Testis (tissue), 3 donors: ENCODE measurements around the gene HOXB4. TPM values are rescaled to one million over a fixed set of nuclear protein-coding genes. Genes with fewer than 3 reads are reported as not detected.

Experiments used
- DNase-seq: peaks from one replicate; pipeline ENCODE4 v3.0.0-alpha.2; 2019
- H3K27ac ChIP-seq, 2 donors: fragments of 200-600 bp; sonication (generic); one replicate each; pipeline ENCODE4 v1.5.1; 2019
- H3K27me3 ChIP-seq: fragments of 200-600 bp; sonication (generic); one replicate; pipeline ENCODE4 v1.5.1; 2019
- H3K36me3 ChIP-seq: fragments of 200-600 bp; sonication (generic); one replicate; pipeline ENCODE4 v1.5.1; 2017; ENCODE audit warnings: low read depth; ENCODE audit errors: missing control alignments
- H3K4me1 ChIP-seq: fragments of 200-600 bp; sonication (generic); one replicate; pipeline ENCODE4 v1.5.1; 2019
- H3K4me3 ChIP-seq, 2 donors: fragments of 200-600 bp; sonication (generic); one replicate each; pipeline ENCODE4 v1.5.1; 2017 to 2019
- H3K9me3 ChIP-seq: fragments of 200-600 bp; sonication (generic); one replicate; pipeline ENCODE4 v1.5.1; 2017
- POLR2A ChIP-seq: fragments of 450-650 bp; IDR thresholded peaks from one replicate; pipeline ENCODE4 v1.6.1; 2017; ENCODE audit warnings: antibody characterized with exemption, mild to moderate bottlenecking, moderate library complexity
- WGBS, 2 donors: methylation state at CpG; one replicate each; pipeline ENCODE4 v1.1.5; 2018; 5-methylcytosine and 5-hydroxymethylcytosine counted together
- intact Hi-C: fragments of 100-400 bp; cut with DNase I; formaldehyde crosslinking; loops from one replicate; pipeline ENCODE4 v1.15.1; 2023; ENCODE audit warnings: low total_unique reads
- polyA plus RNA-seq: library from polyadenylated mRNA; stranded (reverse); fragments of 350-450 nt; fragmentation: Illumina TruSeq; extraction: RNeasy Lipid Tissue Mini Kit (QIAGEN cat#74804); gene quantifications from one replicate; pipeline ENCODE4 v1.2.3, GENCODE V29; 2014; ENCODE audit warnings: low read depth, low replicate concordance; ENCODE audit not compliant: insufficient read depth
- total RNA-seq, 2 donors: library from RNA; depleted of rRNA; stranded (reverse); fragments of >200 nt; gene quantifications; one replicate each; pipeline ENCODE4 v1.2.3, GENCODE V29; 2016
- TF ChIP-seq, protein P1 (sequence below), 3 experiments: fragments of 450-650 bp in 2 of 3; fragments of 200-600 bp in 1 of 3; sonication (generic) in 1 of 3; IDR thresholded peaks; one replicate each; pipeline ENCODE4 v1.5.1; 2016 to 2019; ENCODE audit warnings: antibody characterized with exemption in 3 of 3, mild to moderate bottlenecking in 2 of 3, moderate library complexity in 1 of 3

The HOXB4 gene
- total and polyA plus RNA-seq, 3 donors from 2014 or later = 1.6 to 1.8 (median 1.6) TPM

DNA sequence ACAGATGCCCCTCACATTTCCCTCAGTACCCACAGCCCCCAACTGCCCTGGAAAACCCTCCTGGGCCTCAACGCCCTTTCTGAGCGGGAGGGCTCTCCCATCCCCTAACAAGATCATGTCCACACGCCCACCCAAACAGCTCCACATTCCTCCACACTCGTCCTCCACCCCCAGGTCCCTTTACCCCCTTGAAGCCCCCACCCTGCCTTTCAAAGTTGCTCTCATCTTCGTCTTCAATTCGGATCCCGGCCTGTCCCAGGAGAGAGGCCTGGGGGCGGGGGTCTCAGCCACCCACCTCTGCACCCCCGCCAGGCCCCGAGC lies 14.3 kb downstream of the HOXB4 start:
- no peak for DNase-seq
- Histone ChIP-seq H3K4me3 (peak overlapping the region; percentile 39 to 50), H3K4me1 (no peaks in the 10 kb centered on the region), H3K27ac (no peak overlapping the region), H3K36me3 (no peaks in the 10 kb centered on the region), H3K27me3 (no peaks in the 10 kb centered on the region), H3K9me3 (no peaks in the 10 kb centered on the region)
- no peak for TF ChIP-seq POLR2A
- TF ChIP-seq, protein P1, sequence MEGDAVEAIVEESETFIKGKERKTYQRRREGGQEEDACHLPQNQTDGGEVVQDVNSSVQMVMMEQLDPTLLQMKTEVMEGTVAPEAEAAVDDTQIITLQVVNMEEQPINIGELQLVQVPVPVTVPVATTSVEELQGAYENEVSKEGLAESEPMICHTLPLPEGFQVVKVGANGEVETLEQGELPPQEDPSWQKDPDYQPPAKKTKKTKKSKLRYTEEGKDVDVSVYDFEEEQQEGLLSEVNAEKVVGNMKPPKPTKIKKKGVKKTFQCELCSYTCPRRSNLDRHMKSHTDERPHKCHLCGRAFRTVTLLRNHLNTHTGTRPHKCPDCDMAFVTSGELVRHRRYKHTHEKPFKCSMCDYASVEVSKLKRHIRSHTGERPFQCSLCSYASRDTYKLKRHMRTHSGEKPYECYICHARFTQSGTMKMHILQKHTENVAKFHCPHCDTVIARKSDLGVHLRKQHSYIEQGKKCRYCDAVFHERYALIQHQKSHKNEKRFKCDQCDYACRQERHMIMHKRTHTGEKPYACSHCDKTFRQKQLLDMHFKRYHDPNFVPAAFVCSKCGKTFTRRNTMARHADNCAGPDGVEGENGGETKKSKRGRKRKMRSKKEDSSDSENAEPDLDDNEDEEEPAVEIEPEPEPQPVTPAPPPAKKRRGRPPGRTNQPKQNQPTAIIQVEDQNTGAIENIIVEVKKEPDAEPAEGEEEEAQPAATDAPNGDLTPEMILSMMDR (IDR thresholded peaks at IDR 0.05) = no peak
- intact Hi-C loops = no loop called here
- 11 to 18% methylated on average over 10 of the region's 10 CpGs for WGBS, 2 donors

DNA sequence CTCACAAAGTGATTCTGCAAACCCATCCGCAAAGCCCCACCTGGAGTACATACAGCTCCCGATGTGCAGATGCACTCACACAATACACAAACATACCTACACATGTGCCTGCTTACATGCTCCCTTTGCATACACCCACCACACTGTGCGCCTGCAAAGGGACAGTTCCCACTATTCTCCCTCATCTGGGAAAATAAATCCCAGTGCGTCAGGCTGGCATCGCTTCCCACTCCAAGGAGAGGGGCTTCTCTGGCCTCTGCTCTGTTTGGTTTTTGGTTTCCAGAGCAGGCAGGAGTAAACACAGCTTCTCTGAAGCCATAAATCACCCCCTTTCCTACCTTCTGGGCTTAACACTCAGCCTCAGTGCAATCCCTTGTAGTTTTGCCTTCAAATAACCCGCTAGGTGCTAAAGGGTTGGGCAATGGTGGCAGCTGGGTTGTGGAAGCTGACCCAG lies 14.7 kb downstream of the HOXB4 start:
- intact Hi-C loops = no loop called here
- TF ChIP-seq POLR2A = no peak
- TF ChIP-seq, protein P1 (IDR thresholded peaks at IDR 0.05) = no peak
- Histone ChIP-seq H3K36me3 (no peaks in the 10 kb centered on the region), H3K4me3 (peak overlapping the region in 1 of 2 donors; percentile 50), H3K4me1 (no peaks in the 10 kb centered on the region), H3K9me3 (no peaks in the 10 kb centered on the region), H3K27ac (no peak overlapping the region), H3K27me3 (no peaks in the 10 kb centered on the region)
- WGBS, 2 donors = 43% methylated on average over 6 of the region's 6 CpGs
- DNase-seq = no peak

DNA sequence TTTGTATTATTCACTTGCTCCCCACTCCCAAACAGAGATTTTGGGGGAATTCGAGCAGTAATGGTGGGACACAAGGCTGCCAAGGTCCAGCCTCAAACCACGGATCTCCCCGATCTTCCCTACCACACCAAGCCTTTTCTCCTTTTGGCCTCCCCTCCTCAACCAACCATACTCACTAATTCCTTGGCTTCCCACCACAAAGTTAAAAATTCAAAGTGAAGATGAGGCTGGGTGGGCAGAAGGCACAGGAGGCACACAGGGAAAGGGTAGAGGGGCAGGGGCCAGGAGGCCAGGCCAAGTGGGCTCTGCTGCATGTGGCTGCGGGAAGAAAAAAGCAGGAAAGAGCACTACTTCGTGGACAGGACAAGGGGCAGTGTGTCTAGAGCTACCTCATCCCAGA lies 15.2 kb downstream of the HOXB4 start:
- H3K4me3 ChIP-seq = no peak overlapping the region
- intact Hi-C loops = no loop called here
- H3K4me1 ChIP-seq = no peaks in the 10 kb centered on the region
- no peaks in the 10 kb centered on the region for H3K27me3 ChIP-seq
- DNase-seq = no peak
- no peaks in the 10 kb centered on the region for H3K36me3 ChIP-seq
- WGBS, 2 donors = 54% methylated on average over 5 of the region's 5 CpGs
- no peaks in the 10 kb centered on the region for H3K9me3 ChIP-seq
- H3K27ac ChIP-seq = no peak overlapping the region
- no peak for TF ChIP-seq POLR2A
- TF ChIP-seq, protein P1 (IDR thresholded peaks at IDR 0.05) = no peak

DNA sequence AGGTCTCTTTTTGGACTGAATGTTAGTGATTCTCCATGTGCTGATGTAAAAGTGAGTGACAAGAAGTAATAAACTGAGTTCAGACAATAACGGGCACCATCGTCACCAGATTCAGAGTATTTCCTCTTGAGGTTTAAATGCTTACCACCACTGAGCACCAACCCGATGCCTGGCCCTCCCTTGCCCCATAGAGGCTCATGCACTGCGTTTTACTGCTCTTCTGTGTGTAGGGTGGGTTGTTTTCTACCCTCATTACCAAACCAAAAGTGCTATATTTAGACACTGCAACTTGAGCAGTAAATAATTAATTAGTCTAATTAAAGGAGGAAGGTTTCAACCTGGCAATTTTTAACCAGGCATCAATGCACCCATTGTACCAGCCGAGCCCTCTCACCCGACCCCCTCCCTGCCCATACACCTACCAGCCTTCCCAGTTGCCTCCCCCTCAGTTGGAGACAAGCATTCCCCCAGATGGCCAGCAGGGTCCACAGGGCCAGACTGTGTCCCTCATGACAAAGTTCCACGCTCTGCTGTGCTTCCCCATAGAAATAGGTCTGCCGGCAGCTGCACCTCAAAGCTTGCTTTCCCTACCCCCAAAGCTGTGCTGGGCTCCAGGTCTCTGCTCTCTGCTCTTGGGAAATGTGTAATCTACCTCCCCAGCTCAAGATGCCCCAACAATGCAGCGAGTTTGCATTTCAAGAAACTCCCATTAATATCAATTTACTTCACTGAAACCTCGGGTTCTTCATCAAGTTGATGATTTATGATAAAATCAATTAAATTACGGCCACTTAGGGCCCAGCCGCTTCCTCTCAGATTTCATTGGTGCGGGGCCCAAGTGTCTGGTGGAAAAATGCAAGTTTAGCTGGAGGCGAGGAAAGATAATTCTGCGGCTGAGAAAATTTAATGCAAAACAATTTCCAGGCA lies 16.0 kb downstream of the HOXB4 start:
- intact Hi-C loops = no loop called here
- Histone ChIP-seq H3K4me3 (no peak overlapping the region), H3K9me3 (no peaks in the 10 kb centered on the region), H3K36me3 (no peaks in the 10 kb centered on the region), H3K27me3 (no peaks in the 10 kb centered on the region), H3K27ac (no peak overlapping the region), H3K4me1 (no peaks in the 10 kb centered on the region)
- DNase-seq = no peak
- 61 to 66% methylated on average over 15 of the region's 15 CpGs for WGBS, 2 donors
- TF ChIP-seq POLR2A = no peak
- TF ChIP-seq, protein P1 (IDR thresholded peaks at IDR 0.05) = no peak
